Bronchial epithelial cell (primary cell): Measurements from ENCODE around the gene NAB2. TPM values are rescaled to one million over a fixed set of nuclear protein-coding genes. Genes with fewer than 3 reads are reported as not detected.
A peak's percentile ranks its signal among the peaks of the same experiment; 100 is the strongest.
"Not testable (repeated sequence)": the region's sequence is repeated elsewhere in the genome, so short reads cannot be mapped to it uniquely, and the experiment has no call there.

Experiments
- DNase-seq: peaks from one replicate; pipeline ENCODE4 v3.0.0-alpha.2; 2010; ENCODE audit warnings: low read depth
- FAIRE-seq: peaks from 2 replicates; lab custom pipeline; 2011; peaks lifted over from hg19 to GRCh38; lab: Jason Lieb, UNC
- H3K27me3 ChIP-seq: 2 replicates; pipeline ENCODE4 v1.5.1; 2011; ENCODE audit warnings: low read length; ENCODE audit not compliant: control insufficient read depth, insufficient read depth
- H3K36me3 ChIP-seq: 2 replicates; pipeline ENCODE4 v1.5.1; 2011; ENCODE audit warnings: low read length; ENCODE audit not compliant: control insufficient read depth, insufficient read depth
- H3K4me3 ChIP-seq: 2 replicates; pipeline ENCODE4 v1.5.1; 2011; ENCODE audit warnings: mild to moderate bottlenecking, low read depth, low read length, control low read depth
- total RNA-seq: library from RNA; depleted of rRNA; stranded (reverse); fragments of >200 nt; gene quantifications from 2 replicates; pipeline ENCODE4 v1.2.1, GENCODE V29; 2014
- TF ChIP-seq, protein P1 (sequence below): IDR thresholded peaks from 2 replicates; pipeline ENCODE4 v1.5.1; 2011; ENCODE audit warnings: mild to moderate bottlenecking, moderate library complexity, low read length, control low read depth, inconsistent platforms; ENCODE audit not compliant: insufficient read depth, severe bottlenecking

NAB2 gene
- total RNA-seq, 1 donor from 2014 or later = 40.5 TPM

DNA sequence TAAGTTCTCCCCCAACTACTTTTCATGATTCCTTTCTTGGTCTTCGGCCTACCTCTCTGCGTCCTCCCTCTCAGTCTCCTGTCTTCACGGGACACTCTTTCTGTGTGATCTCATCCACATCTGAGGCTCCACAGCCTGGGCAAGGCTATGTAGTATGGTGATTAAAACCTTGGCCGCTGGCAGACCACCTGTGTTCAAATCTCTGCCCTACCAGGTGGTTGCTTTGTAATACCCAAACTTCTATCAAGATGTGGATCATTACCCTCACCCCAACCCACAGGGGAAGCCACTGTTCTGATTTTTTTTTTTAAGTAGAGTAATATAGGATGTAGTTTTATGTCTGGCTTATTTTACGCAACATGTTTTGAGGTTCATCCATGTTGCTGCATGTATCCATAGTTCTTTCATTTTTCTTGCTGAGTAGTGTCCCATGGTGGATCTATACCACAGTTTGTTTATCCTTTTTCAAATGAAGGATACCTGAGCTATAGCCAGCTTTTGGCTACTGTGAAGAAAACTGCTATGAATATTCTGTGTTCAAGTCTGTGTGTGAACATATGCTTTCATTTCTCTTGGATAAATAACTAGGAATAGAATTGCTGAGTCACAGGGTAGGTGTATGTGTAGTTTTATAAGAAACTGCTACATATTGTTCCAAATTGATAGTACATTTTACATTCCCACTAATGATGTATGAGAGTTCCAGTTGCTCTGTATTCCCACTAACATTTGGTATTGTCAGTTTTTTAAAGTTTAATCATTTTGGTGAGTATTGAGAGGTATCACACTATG lies 30.6 kb downstream of the NAB2 start:
- H3K4me3 ChIP-seq = no peak overlapping the region
- DNase-seq = no peak
- FAIRE-seq = no peak

DNA sequence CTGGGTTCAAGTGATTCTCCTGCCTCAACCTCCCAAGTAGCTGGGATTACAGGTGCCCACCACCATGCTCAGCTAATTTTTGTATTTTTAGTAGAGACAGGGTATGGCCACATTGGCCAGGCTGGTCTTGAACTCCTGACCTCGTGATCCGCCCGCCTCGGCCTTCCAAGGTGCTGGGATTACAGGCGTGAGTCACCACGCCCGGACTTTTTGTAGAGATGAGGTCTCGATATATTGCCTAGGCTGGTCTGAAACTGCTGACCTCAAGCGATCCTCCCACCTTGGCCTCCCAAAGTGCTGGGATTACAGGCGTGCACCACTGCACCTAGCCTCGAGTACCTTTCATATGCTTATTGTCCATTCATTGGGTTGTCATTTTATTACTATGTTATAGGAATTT lies 31.8 kb downstream of the NAB2 start:
- H3K36me3 ChIP-seq = not testable (repeated sequence)

More for the DNA sequence above, 30.6 kb downstream of the NAB2 start:
- TF ChIP-seq, protein P1, sequence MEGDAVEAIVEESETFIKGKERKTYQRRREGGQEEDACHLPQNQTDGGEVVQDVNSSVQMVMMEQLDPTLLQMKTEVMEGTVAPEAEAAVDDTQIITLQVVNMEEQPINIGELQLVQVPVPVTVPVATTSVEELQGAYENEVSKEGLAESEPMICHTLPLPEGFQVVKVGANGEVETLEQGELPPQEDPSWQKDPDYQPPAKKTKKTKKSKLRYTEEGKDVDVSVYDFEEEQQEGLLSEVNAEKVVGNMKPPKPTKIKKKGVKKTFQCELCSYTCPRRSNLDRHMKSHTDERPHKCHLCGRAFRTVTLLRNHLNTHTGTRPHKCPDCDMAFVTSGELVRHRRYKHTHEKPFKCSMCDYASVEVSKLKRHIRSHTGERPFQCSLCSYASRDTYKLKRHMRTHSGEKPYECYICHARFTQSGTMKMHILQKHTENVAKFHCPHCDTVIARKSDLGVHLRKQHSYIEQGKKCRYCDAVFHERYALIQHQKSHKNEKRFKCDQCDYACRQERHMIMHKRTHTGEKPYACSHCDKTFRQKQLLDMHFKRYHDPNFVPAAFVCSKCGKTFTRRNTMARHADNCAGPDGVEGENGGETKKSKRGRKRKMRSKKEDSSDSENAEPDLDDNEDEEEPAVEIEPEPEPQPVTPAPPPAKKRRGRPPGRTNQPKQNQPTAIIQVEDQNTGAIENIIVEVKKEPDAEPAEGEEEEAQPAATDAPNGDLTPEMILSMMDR = no peak
- Histone ChIP-seq H3K27me3 (no peaks in the 10 kb centered on the region), H3K36me3 (no peaks in the 10 kb centered on the region)

DNA sequence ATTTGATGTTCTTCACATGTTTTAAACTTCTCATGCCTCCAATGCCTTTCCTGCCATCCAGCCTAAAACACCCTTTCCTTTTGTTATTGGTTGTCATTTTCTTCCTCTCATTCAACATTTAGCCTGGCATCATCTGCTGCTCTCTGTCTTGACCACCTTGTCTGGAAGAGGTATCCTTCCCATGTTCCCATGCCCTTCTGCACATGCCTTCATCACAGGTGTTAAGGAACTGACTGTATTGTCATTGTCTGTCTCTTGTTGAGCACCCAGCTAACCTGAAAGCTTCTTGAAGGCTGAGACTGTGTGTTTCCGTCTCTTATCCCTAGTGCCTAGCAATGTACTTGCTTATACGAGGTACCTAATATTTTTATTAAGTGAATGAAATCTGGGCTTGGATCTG lies 34.9 kb downstream of the NAB2 start:
- H3K36me3 ChIP-seq = no peaks in the 10 kb centered on the region
- no peak for DNase-seq
- FAIRE-seq = no peak
- no peaks in the 10 kb centered on the region for H3K27me3 ChIP-seq
- H3K4me3 ChIP-seq = no peak overlapping the region
- TF ChIP-seq, protein P1 = no peak

More for the DNA sequence above, 31.8 kb downstream of the NAB2 start:
- FAIRE-seq, H3K4me3 ChIP-seq, H3K27me3 ChIP-seq, DNase-seq: not testable (repeated sequence)

DNA sequence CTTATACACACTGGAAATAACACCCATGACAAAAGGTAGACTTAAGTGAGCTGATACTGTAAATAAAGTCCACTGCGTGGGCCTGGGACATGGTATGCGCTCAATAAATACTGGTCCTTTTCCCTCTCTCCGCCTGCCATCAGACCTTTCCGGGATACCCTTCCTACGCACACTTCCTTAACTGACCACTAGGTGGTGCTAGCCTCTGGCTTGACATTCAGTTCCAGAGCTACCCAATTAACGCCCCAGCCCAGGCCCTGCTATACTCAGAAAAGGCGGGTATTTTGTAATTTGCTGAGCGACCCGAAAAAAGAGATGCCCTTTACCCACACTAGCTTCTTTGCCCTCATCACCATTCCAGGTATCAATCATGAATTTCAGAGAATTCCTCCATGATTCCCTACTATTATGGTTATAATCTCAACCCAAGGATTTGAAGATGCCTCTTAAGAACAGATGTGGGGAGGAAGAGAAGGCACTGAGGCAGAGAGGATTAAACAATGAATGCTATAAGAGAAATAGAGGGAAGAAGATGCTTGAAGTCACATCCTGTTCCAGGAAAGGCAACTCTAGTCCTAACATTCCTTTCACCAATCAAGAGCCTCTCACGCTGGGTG lies 35.5 kb downstream of the NAB2 start:
- Histone ChIP-seq H3K27me3 (no peaks in the 10 kb centered on the region), H3K36me3 (no peaks in the 10 kb centered on the region), H3K4me3 (no peak overlapping the region)
- FAIRE-seq (no peak), DNase-seq (peak; percentile 68)
- TF ChIP-seq, protein P1 = peak; percentile 87

DNA sequence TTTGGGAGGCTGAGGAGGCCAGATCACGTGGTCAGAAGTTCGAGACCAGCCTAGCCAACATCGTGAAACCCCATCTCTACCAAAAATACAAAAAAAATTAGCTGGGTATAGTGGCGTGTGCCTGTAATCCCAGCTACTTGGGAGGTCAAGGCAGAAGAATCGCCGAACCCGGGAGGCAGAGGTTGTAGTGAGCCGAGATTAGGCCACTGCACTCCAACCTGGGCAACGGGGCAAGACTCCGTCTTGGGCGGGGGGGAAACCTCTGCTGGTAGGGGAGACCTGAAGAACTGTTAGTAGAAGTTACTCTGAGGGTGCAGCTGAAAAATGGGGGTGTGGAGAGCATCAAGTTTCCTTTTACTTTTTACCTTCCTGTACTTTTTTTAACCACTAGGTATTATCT lies 37.1 kb downstream of the NAB2 start:
- no peak for FAIRE-seq
- TF ChIP-seq, protein P1 = no peak
- Histone ChIP-seq H3K36me3 (no peaks in the 10 kb centered on the region), H3K27me3 (no peaks in the 10 kb centered on the region), H3K4me3 (no peak overlapping the region)
- DNase-seq = no peak

DNA sequence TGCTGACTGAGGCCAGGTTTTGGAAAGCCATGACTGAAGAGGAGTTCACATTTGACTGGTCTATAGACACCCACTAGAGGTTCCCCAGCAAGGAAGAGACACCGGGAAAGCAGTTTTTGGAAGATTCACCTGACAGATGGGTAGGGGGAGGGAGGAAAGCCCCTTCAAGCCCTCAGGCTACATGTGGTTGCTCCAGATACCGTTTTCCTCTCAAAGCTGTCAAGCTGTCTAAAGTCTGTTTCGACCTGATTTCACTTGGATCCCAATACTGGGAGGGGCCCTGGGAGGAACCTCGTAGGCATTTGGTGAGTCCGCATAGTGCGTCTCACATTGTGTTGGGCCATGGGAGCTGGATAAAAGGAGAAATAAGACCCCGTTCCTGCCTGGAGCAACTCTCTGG lies 37.6 kb downstream of the NAB2 start:
- no peaks in the 10 kb centered on the region for H3K36me3 ChIP-seq
- FAIRE-seq (no peak), DNase-seq (peak; percentile 13)
- TF ChIP-seq, protein P1 = no peak
- H3K4me3 ChIP-seq = no peak overlapping the region
- no peaks in the 10 kb centered on the region for H3K27me3 ChIP-seq
